Testis (tissue), 2 donors: ENCODE measurements around the gene VPS37B.

Source experiments
- CTCF ChIP-seq, 3 experiments: fragments of 450-650 bp in 2 of 3; fragments of 200-600 bp in 1 of 3; sonication (generic) in 1 of 3; IDR thresholded peaks; one replicate each; pipeline ENCODE4 v1.5.1; 2016 to 2019; ENCODE audit warnings: antibody characterized with exemption in 3 of 3, mild to moderate bottlenecking in 2 of 3, moderate library complexity in 1 of 3
- POLR2A ChIP-seq: fragments of 450-650 bp; IDR thresholded peaks from one replicate; pipeline ENCODE4 v1.6.1; 2017; ENCODE audit warnings: antibody characterized with exemption, mild to moderate bottlenecking, moderate library complexity

GRCh38 chr12:122891661-122892525, 4.0 kb downstream of the VPS37B start:
- TF ChIP-seq CTCF (IDR thresholded peaks at IDR 0.05) (no peak), POLR2A (no peak)
